Endothelial cell of umbilical vein (primary cell): ENCODE results near the gene DMBT1. TPM values are rescaled to one million over a fixed set of nuclear protein-coding genes. Genes with fewer than 3 reads are reported as not detected.

Experiments
- BruUV-seq: library from RNA; stranded (reverse); fragments of 400-500 nt; replicated peaks from 2 replicates; lab custom pipeline; 2021; lab: Mats Ljungman, UMichigan
- CTCF ChIA-PET: fragments of 300-600, 350-600 bp; sonication (Branson Sonifier 250); formaldehyde crosslinking; loops from one replicate; lab custom pipeline; 2021; ENCODE audit warnings: antibody characterized with exemption, inconsistent platforms; lab: Charles Lee
- POLR2A ChIA-PET: fragments of 300-600, 350-600 bp; sonication (Branson Sonifier 250); formaldehyde crosslinking; loops from one replicate; lab custom pipeline; 2021; ENCODE audit warnings: antibody characterized with exemption, inconsistent platforms; lab: Charles Lee
- DNase-seq: peaks from one replicate; pipeline ENCODE4 v3.0.0-alpha.2; 2011; ENCODE audit warnings: low read depth, low spot score
- FAIRE-seq: peaks from 2 replicates; lab custom pipeline; 2011; peaks lifted over from hg19 to GRCh38; lab: Jason Lieb, UNC
- H2AFZ ChIP-seq: 2 replicates; pipeline ENCODE4 v1.6.0; 2012; ENCODE audit warnings: low read depth, low read length, control low read depth, inconsistent platforms
- H3K27ac ChIP-seq: 2 replicates; pipeline ENCODE4 v1.5.1; 2011; ENCODE audit warnings: low read depth, mild to moderate bottlenecking, control low read depth, low read length, moderate library complexity; ENCODE audit not compliant: insufficient read depth
- H3K27me3 ChIP-seq, 2 experiments: 2 replicates each; pipeline versions ENCODE4 v1.6.0 to v1.6.1; 2011; ENCODE audit warnings: low read length in 2 of 2, mixed read lengths in 1 of 2; ENCODE audit not compliant: control insufficient read depth in 2 of 2, insufficient read depth in 2 of 2
- H3K36me3 ChIP-seq, 2 experiments: 2 replicates in 1 of 2; 3 replicates in 1 of 2; pipeline ENCODE4 v1.5.1; 2011; ENCODE audit warnings: low read length in 2 of 2, mild to moderate bottlenecking in 1 of 2, moderate library complexity in 1 of 2; ENCODE audit not compliant: control insufficient read depth in 2 of 2, insufficient read depth in 2 of 2; ENCODE audit errors: extremely low read depth in 1 of 2
- H3K4me1 ChIP-seq: 3 replicates; pipeline ENCODE4 v1.5.1; 2011; ENCODE audit warnings: mild to moderate bottlenecking, low read length; ENCODE audit not compliant: control insufficient read depth, insufficient read depth; ENCODE audit errors: extremely low read depth
- H3K4me2 ChIP-seq: 2 replicates; pipeline ENCODE4 v1.6.1; 2011; ENCODE audit warnings: low read length, control low read depth, mixed read lengths; ENCODE audit not compliant: insufficient read depth
- H3K4me3 ChIP-seq, 3 experiments: fragments of 200-600 bp in 1 of 3; sonication (generic), shearing (Covaris generic) in 1 of 3; replicated peaks in 1 of 3; 2 replicates each; pipeline ENCODE4 v1.5.1; 2011 to 2016; ENCODE audit warnings: control low read depth in 3 of 3, low read length in 3 of 3, mild to moderate bottlenecking in 2 of 3, inconsistent platforms in 1 of 3, low read depth in 1 of 3, moderate library complexity in 1 of 3; ENCODE audit not compliant: insufficient read depth in 1 of 3
- H3K79me2 ChIP-seq: 2 replicates; pipeline ENCODE4 v1.6.0; 2012; ENCODE audit warnings: low read length, inconsistent platforms; ENCODE audit not compliant: control insufficient read depth, insufficient read depth
- H3K9ac ChIP-seq: replicated peaks from 2 replicates; pipeline ENCODE3; 2011; ENCODE audit warnings: low read length, control low read depth; ENCODE audit not compliant: insufficient read depth; ENCODE audit errors: extremely low read depth
- H3K9me1 ChIP-seq: replicated peaks from 3 replicates; pipeline ENCODE4 v1.6.0; 2011; ENCODE audit warnings: mild to moderate bottlenecking, low read length; ENCODE audit not compliant: control insufficient read depth, insufficient read depth; ENCODE audit errors: extremely low read depth
- H3K9me3 ChIP-seq: replicated peaks from 2 replicates; pipeline ENCODE4 v1.5.1; 2012; ENCODE audit warnings: low read length, inconsistent platforms; ENCODE audit not compliant: control insufficient read depth, insufficient read depth
- H4K20me1 ChIP-seq: replicated peaks from 2 replicates; pipeline ENCODE3; 2011; ENCODE audit warnings: mild to moderate bottlenecking, low read length; ENCODE audit not compliant: control insufficient read depth, insufficient read depth; ENCODE audit errors: extremely low read depth
- EZH2 ChIP-seq: IDR thresholded peaks from 2 replicates; pipeline ENCODE4 v1.6.1; 2012; ENCODE audit warnings: borderline replicate concordance, low read depth, mild to moderate bottlenecking, moderate library complexity, low read length, inconsistent platforms; ENCODE audit not compliant: severe bottlenecking
- FOS ChIP-seq: IDR thresholded peaks from 2 replicates; pipeline ENCODE4 v1.6.1; 2011; ENCODE audit warnings: mild to moderate bottlenecking, low read length, moderate library complexity, borderline replicate concordance; ENCODE audit not compliant: insufficient read depth
- JUN ChIP-seq: IDR thresholded peaks from 2 replicates; pipeline ENCODE4 v1.6.1; 2011; ENCODE audit warnings: borderline replicate concordance, low read depth; ENCODE audit not compliant: insufficient read length, insufficient read depth
- MYC ChIP-seq: IDR thresholded peaks from one replicate; pipeline ENCODE4 v1.6.1; 2011; ENCODE audit warnings: mild to moderate bottlenecking, low read depth, low read length
- POLR2A ChIP-seq: IDR thresholded peaks from 2 replicates; pipeline ENCODE4 v1.6.1; 2012; ENCODE audit warnings: low read depth, mild to moderate bottlenecking, control low read depth, low read length
- dilution Hi-C: fragments of 300-500 bp; cut with MboI; formaldehyde crosslinking; loops from one replicate; pipeline ENCODE4 v1.15.0; 2019; ENCODE audit warnings: low sequenced_read_pairs; ENCODE audit not compliant: extremely low pct_ligation_motif_present
- intact Hi-C: fragments of 100-400 bp; cut with micrococcal nuclease; formaldehyde crosslinking; loops from one replicate; pipeline ENCODE4 v1.10.0; 2022
- polyA plus RNA-seq, 4 experiments: library from polyadenylated mRNA; depleted of rRNA in 3 of 4; stranded (reverse) in 3 of 4; unstranded in 1 of 4; fragments of >200 nt; gene quantifications; 2 replicates each; pipeline versions ENCODE4 v1.2.1 to v1.2.3, GENCODE V29; 2011 to 2012; ENCODE audit warnings: missing spikeins in 1 of 4
- total RNA-seq: library from RNA; stranded (reverse); gene quantifications from 2 replicates; pipeline ENCODE4 v1.2.3, GENCODE V29; 2021
- TF ChIP-seq, protein P1 (sequence below), 2 donors: IDR thresholded peaks; 1 replicate in 1 of 2; 2 replicates in 1 of 2; pipeline ENCODE4 v1.5.1; 2011; ENCODE audit warnings: low read length in 2 of 2, mild to moderate bottlenecking in 2 of 2, moderate library complexity in 2 of 2, control low read depth in 1 of 2, inconsistent platforms in 1 of 2, low read depth in 1 of 2; ENCODE audit not compliant: insufficient read depth in 1 of 2; ENCODE audit errors: extremely low read depth in 1 of 2

The DMBT1 gene
- total and polyA plus RNA-seq, 2 donors (not counting 3 experiments of a cell fraction or from before 2014, with no cell fraction given): 0.01 TPM; not detected in 1

DNA sequence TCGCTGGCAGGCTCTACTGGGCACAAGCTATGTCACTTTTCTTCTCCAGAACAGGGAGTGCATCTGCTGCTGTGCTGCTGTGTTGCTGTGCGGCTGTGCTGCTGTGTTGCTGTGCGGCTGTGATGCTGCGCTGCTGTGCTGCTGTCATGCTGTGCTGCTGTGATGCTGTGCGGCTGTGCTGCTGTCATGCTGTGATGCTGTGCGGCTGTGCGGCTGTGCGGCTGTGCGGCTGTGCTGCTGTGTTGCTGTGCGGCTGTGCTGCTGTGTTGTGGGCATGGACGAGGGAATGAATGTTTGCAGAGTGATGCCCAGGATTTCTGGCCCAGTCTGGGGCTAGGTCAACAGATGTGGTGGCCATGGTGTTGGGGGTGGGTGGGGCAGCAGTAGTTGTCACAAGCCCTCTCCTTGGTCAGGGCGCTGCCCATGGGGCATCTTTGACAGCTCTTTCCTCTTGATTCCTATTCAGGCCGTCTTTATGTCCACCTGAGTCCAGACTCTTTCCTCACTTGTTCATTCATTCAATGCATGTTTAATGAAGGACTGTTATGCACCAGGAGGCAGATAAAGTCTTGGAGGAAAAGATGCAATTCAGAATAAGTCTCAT lies 83.5 kb downstream of the DMBT1 start:
- Histone ChIP-seq H3K9me3 (no peaks in the 10 kb centered on the region), H3K79me2 (no peaks in the 10 kb centered on the region), H3K36me3 (no peaks in the 10 kb centered on the region), H3K9ac (no peak overlapping the region), H3K9me1 (no peaks in the 10 kb centered on the region), H2AFZ (no peak overlapping the region), H4K20me1 (no peaks in the 10 kb centered on the region), H3K4me3 (no peak overlapping the region), H3K4me2 (no peak overlapping the region), H3K27ac (no peak overlapping the region), H3K27me3 (no peaks in the 10 kb centered on the region), H3K4me1 (no peaks in the 10 kb centered on the region)
- FAIRE-seq (no peak), DNase-seq (no peak)
- TF ChIP-seq MYC (no peak), JUN (no peak), EZH2 (no peak), POLR2A (no peak)
- intact Hi-C loops (no loop called here), dilution Hi-C loops (no loop called here)
- POLR2A ChIA-PET: interaction anchor here (0.7 kb wide), 1 partner anchor 23 kb away, joined by 5 read pairs; no protein-coding TSS in a partner anchor
- CTCF ChIA-PET: no interaction called here
- BruUV-seq: no TSS peak

GRCh38 chr10:122646511-122647382 lies 86.2 kb downstream of the DMBT1 start:
- Histone ChIP-seq H3K9me3 (no peaks in the 10 kb centered on the region), H3K4me2 (no peak overlapping the region), H3K4me1 (no peaks in the 10 kb centered on the region), H3K4me3 (no peak overlapping the region), H3K36me3 (no peaks in the 10 kb centered on the region), H3K79me2 (no peaks in the 10 kb centered on the region), H2AFZ (no peak overlapping the region), H3K27me3 (peaks cover 0 to 4% of the 10 kb centered on the region in 2 experiments), H4K20me1 (no peaks in the 10 kb centered on the region), H3K27ac (no peak overlapping the region), H3K9ac (no peak overlapping the region), H3K9me1 (no peaks in the 10 kb centered on the region)
- FAIRE-seq: no peak
- POLR2A ChIA-PET: no interaction called here
- intact Hi-C loops: loop anchor here (5.0 kb wide), 1 partner anchor 486 kb away; no protein-coding TSS in a partner anchor
- DNase-seq: no peak
- BruUV-seq: no TSS peak
- dilution Hi-C loops: no loop called here
- TF ChIP-seq JUN: no peak
- TF ChIP-seq, protein P1, sequence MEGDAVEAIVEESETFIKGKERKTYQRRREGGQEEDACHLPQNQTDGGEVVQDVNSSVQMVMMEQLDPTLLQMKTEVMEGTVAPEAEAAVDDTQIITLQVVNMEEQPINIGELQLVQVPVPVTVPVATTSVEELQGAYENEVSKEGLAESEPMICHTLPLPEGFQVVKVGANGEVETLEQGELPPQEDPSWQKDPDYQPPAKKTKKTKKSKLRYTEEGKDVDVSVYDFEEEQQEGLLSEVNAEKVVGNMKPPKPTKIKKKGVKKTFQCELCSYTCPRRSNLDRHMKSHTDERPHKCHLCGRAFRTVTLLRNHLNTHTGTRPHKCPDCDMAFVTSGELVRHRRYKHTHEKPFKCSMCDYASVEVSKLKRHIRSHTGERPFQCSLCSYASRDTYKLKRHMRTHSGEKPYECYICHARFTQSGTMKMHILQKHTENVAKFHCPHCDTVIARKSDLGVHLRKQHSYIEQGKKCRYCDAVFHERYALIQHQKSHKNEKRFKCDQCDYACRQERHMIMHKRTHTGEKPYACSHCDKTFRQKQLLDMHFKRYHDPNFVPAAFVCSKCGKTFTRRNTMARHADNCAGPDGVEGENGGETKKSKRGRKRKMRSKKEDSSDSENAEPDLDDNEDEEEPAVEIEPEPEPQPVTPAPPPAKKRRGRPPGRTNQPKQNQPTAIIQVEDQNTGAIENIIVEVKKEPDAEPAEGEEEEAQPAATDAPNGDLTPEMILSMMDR (IDR thresholded peaks at IDR 0.05; ENCODE audit: extremely low read depth in 1 of 2, insufficient read depth in 1 of 2, low read depth in 1 of 2, low read length in 2 of 2): no peak
- TF ChIP-seq POLR2A: no peak
- TF ChIP-seq EZH2: no peak
- no peak for TF ChIP-seq FOS
- CTCF ChIA-PET: interaction anchor here (0.8 to 4.4 kb wide), 3 partner anchors 9 to 42 kb away, joined by 3 to 21 read pairs (median 19); no protein-coding TSS in a partner anchor
